HT1080 (cell line): ENCODE results near the gene ARF5. TPM values are rescaled to one million over a fixed set of nuclear protein-coding genes. Genes with fewer than 3 reads are reported as not detected.

Experiments used
- DNase-seq: peaks from one replicate; pipeline ENCODE4 v3.0.0-alpha.2; 2015; ENCODE audit warnings: low read depth
- total RNA-seq: library from RNA; depleted of rRNA; stranded (reverse); fragments of >200 nt; shearing (Covaris generic); gene quantifications from 2 replicates; pipeline ENCODE4 v1.2.3, GENCODE V29; 2014; rRNA removed

ARF5 gene
- total RNA-seq, 1 experiment from 2014 or later, result 131 TPM

- DNase-seq, result no peak
Measured at GRCh38 chr7:127635659-127636285, 47.6 kb downstream of the ARF5 start.

- no peak for DNase-seq
Measured at GRCh38 chr7:127638197-127638596, 50.0 kb downstream of the ARF5 start.

Other genes starting within 250 kb of the ARF5 start
- 12.8 and 24.9 TPM in 2 replicates for gene ZNF800, start 195.7 kb upstream of the ARF5 start, total RNA-seq
- gene GCC1, start 2.8 kb upstream of the ARF5 start, total RNA-seq, result 12.5 and 13.6 TPM in 2 replicates
- 0.23 and 0.27 TPM in 2 replicates for gene FSCN3, start 5.3 kb downstream of the ARF5 start, total RNA-seq
- not detected in 2 replicates for gene PAX4, start 29.7 kb downstream of the ARF5 start, total RNA-seq
- gene SND1, start 63.8 kb downstream of the ARF5 start, total RNA-seq, result 145 TPM in 2 replicates